Peyer's patch (tissue), 4 donors: ENCODE results near the gene MSH6.

Experiments
- CTCF ChIP-seq, 6 experiments: fragments of 450-650 bp in 4 of 6; fragments of 200-600 bp in 2 of 6; sonication (generic) in 1 of 6; IDR thresholded peaks; one replicate each; pipeline ENCODE4 v1.5.1; 2017 to 2019; ENCODE audit warnings: antibody characterized with exemption in 6 of 6, mild to moderate bottlenecking in 3 of 6, moderate library complexity in 1 of 6
- POLR2A ChIP-seq, 2 donors: fragments of 450-650 bp; IDR thresholded peaks; one replicate each; pipeline ENCODE4 v1.5.1; 2017; ENCODE audit warnings: antibody characterized with exemption in 2 of 2, mild to moderate bottlenecking in 2 of 2, moderate library complexity in 2 of 2

- TF ChIP-seq CTCF (IDR thresholded peaks at IDR 0.05) (no peak), POLR2A (IDR thresholded peaks at IDR 0.05) (no peak)
Observed at GRCh38 chr2:47796090-47796697, 13.2 kb downstream of the MSH6 start.
